ENCODE results near the gene SLC23A3.

Gene SLC23A3

DNA sequence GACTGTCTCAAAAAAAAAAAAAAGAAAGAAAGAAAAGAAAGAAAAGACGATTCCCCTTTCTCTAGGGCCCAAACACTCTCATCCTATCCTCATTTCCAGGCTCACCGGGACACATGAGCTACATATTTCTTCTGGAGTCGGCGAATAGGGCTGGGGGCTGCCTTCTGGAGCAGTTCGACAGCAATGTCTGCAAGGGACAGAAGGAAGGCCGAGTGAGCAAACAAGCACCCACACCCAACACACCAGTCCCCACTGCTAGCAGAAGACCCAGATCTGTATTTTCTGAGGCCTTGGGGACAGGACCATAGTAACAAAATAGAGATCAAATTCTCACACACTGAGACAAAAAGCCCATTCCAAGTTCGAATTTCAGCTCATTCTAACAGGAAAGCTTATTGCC is 5.7 kb upstream of the SLC23A3 start:
- Histone ChIP-seq H3K36me3 (ENCODE audit: control insufficient read depth, insufficient read depth, low read length) (peaks cover 6% of the 10 kb centered on the region; the same call in 1 of the 2 replicates), H3K9me3 (ENCODE audit: control insufficient read depth, insufficient read depth, low read length) (no peaks in the 10 kb centered on the region), H3K27ac (ENCODE audit: low read length) (no peak overlapping the region), H3K4me3 (ENCODE audit: low read length) (no peak overlapping the region), H3K27me3 (ENCODE audit: control insufficient read depth, insufficient read depth, low read length) (no peaks in the 10 kb centered on the region), H3K4me1 (ENCODE audit: control insufficient read depth, insufficient read depth, low read length) (peaks cover 2% of the 10 kb centered on the region; the same call in 1 of the 2 replicates)
- WGBS (ENCODE audit: insufficient coverage, insufficient read length) = no CpG with 5 or more reads among the region's 7 CpGs
- DNase-seq (ENCODE audit: low read depth, low spot score) = no peak

DNA sequence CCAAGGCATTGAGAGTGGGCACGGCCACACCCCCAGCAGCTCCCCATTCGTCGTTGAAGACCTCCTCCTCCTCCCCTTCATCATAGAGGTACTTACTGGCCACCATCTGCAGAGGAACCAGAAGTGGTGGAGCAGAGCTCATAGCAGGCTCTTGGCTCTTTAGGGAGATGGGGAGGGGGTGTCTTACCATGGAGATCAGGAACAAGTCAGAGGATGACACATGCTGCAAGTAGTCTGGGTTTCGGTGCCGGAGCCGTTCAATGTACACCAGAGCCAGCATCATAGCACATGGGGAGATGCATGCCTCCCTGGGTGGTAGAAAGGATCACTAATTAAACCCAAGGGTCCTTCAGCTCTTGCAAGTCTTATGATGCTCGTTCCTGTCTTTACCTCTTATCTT is 5.0 kb upstream of the SLC23A3 start:
- no peak overlapping the region for H3K27ac ChIP-seq (ENCODE audit: low read length)
- no CpG with 5 or more reads among the region's 7 CpGs for WGBS (ENCODE audit: insufficient coverage, insufficient read length)
- DNase-seq (ENCODE audit: low read depth, low spot score) = no peak
- H3K4me1 ChIP-seq (ENCODE audit: control insufficient read depth, insufficient read depth, low read length) = peaks cover 2% of the 10 kb centered on the region; the same call in 1 of the 2 replicates
- H3K4me3 ChIP-seq (ENCODE audit: low read length) = no peak overlapping the region
- no peaks in the 10 kb centered on the region for H3K9me3 ChIP-seq (ENCODE audit: control insufficient read depth, insufficient read depth, low read length)
- H3K36me3 ChIP-seq (ENCODE audit: control insufficient read depth, insufficient read depth, low read length) = no peaks in the 10 kb centered on the region
- no peaks in the 10 kb centered on the region for H3K27me3 ChIP-seq (ENCODE audit: control insufficient read depth, insufficient read depth, low read length)

DNA sequence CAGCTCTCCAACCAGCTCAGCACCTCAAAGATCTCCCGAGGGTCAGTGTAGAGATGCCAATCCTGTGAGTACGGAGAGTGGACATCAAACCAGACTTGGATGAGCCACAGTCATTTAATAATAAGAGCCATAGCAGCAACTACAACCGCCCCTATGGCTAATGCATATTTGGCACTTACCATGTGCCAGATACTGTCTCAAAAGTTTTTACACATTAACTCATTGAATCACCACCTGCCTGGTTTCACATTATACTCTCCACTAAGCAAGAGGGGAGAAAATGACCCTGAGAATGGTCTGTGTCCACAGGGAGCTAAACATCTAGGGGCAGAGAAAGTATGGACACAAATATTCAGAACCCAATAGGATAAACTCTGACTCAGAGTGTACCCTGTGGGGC is 4.3 kb upstream of the SLC23A3 start:
- H3K4me3 ChIP-seq (ENCODE audit: low read length) = no peak overlapping the region
- no peak overlapping the region for H3K27ac ChIP-seq (ENCODE audit: low read length)
- H3K9me3 ChIP-seq (ENCODE audit: control insufficient read depth, insufficient read depth, low read length) = no peaks in the 10 kb centered on the region
- no peak for DNase-seq (ENCODE audit: low read depth, low spot score)
- WGBS (ENCODE audit: insufficient coverage, insufficient read length) = no CpG with 5 or more reads among the region's 3 CpGs
- H3K27me3 ChIP-seq (ENCODE audit: control insufficient read depth, insufficient read depth, low read length) = no peaks in the 10 kb centered on the region
- no peaks in the 10 kb centered on the region for H3K36me3 ChIP-seq (ENCODE audit: control insufficient read depth, insufficient read depth, low read length)
- peaks cover 2% of the 10 kb centered on the region; the same call in 1 of the 2 replicates for H3K4me1 ChIP-seq (ENCODE audit: control insufficient read depth, insufficient read depth, low read length)

DNA sequence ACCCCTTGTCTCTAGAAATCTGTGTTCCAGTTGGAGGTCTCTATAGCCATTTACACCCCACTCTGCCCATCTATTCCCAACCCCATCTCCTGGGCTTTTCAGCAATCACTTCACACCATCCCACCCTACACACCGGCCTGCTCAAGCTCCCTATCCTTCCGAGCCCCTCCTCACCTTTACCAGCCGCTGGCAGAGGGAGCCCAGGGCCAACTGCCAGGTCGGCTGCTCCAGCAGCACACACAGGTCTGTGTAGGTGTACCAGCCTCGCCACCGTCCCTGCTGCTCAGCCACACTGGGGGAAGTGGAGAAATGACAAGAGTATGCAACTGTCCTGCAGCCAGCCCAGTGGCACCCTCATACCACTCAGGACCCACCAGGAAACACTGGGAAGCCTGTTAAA is 3.3 kb upstream of the SLC23A3 start:
- DNase-seq (ENCODE audit: low read depth, low spot score) = no peak
- Histone ChIP-seq H3K27me3 (ENCODE audit: control insufficient read depth, insufficient read depth, low read length) (no peaks in the 10 kb centered on the region), H3K4me3 (ENCODE audit: low read length) (no peak overlapping the region), H3K4me1 (ENCODE audit: control insufficient read depth, insufficient read depth, low read length) (peaks cover 1% of the 10 kb centered on the region; the same call in 1 of the 2 replicates), H3K9me3 (ENCODE audit: control insufficient read depth, insufficient read depth, low read length) (no peaks in the 10 kb centered on the region), H3K27ac (ENCODE audit: low read length) (no peak overlapping the region), H3K36me3 (ENCODE audit: control insufficient read depth, insufficient read depth, low read length) (no peaks in the 10 kb centered on the region)
- no CpG with 5 or more reads among the region's 6 CpGs for WGBS (ENCODE audit: insufficient coverage, insufficient read length)

DNA sequence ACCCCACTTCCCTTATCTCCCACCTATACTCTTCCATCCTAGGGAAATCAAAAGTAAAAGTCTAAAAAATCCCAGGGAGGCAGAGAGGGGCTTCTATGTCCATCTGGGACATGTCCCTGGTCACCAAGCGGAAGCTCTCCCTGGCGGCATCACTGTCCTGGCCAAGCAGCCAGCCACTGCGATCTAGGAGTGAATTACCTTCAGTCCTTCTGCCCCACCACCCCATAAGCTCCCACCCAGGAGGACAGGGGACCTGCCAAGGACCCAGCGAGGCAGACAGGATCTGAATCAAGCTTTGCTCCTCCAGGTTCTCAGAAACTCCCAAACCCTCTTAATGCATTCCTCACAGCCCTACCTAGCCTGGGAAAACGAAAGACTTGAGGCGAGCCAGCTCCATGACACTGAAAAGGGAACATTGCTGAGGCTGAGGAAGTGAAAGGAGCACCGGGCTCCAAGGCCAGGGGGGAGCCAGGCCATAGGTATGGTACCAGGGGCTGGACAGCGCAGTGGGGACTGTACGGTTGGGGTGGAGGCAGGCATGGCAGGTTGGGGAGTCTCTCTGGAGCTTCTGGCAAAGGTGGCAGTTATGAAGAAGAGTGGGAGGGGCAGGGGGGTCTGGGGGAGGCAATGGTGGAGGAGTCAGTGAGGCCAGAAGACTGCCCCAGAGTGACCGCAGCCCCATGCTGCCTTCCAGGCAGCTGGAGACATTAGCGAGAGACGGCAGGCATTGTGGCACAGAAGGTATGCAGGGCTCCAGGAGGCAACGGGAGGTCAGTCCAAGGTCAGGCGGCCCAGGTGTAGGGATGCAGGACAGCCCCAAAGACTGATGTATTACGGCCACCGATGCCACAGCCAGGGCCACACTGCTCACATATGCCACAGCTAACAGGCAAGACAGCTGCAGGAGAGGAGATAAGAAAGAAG is 2.7 kb upstream of the SLC23A3 start:
- DNase-seq (ENCODE audit: low read depth, low spot score) = no peak
- Histone ChIP-seq H3K4me3 (ENCODE audit: low read length) (no peak overlapping the region), H3K9me3 (ENCODE audit: control insufficient read depth, insufficient read depth, low read length) (no peaks in the 10 kb centered on the region), H3K4me1 (ENCODE audit: control insufficient read depth, insufficient read depth, low read length) (peaks cover 1% of the 10 kb centered on the region; the same call in 1 of the 2 replicates), H3K36me3 (ENCODE audit: control insufficient read depth, insufficient read depth, low read length) (no peaks in the 10 kb centered on the region), H3K27ac (ENCODE audit: low read length) (no peak overlapping the region), H3K27me3 (ENCODE audit: control insufficient read depth, insufficient read depth, low read length) (no peaks in the 10 kb centered on the region)
- WGBS (ENCODE audit: insufficient coverage, insufficient read length) = no CpG with 5 or more reads among the region's 16 CpGs

DNA sequence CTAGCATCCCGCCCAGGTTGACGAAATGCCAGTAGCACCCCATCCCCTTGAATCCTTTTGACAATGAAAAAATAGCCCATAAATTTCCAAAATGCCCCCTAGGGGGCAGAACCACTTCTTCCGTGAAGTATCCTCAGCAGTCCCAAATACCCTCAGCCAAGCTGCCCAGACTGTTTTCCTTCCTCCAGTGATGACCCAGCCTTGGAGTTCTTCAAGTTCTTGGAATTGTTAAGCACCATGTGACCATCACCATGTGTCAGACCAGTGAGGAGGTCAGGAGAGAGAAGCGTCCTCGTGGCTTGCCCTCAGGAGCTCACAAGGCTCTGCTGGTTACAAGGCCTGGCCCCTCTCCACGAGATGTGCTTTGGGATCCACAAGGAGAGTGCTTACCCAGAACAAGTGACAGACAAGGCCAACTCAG is 1.4 kb upstream of the SLC23A3 start:
- Histone ChIP-seq H3K9me3 (ENCODE audit: control insufficient read depth, insufficient read depth, low read length) (no peaks in the 10 kb centered on the region), H3K36me3 (ENCODE audit: control insufficient read depth, insufficient read depth, low read length) (no peaks in the 10 kb centered on the region), H3K4me1 (ENCODE audit: control insufficient read depth, insufficient read depth, low read length) (peaks cover 1% of the 10 kb centered on the region; the same call in 1 of the 2 replicates), H3K27me3 (ENCODE audit: control insufficient read depth, insufficient read depth, low read length) (no peaks in the 10 kb centered on the region), H3K27ac (ENCODE audit: low read length) (no peak overlapping the region), H3K4me3 (ENCODE audit: low read length) (no peak overlapping the region)
- no CpG with 5 or more reads among the region's 6 CpGs for WGBS (ENCODE audit: insufficient coverage, insufficient read length)
- no peak for DNase-seq (ENCODE audit: low read depth, low spot score)

DNA sequence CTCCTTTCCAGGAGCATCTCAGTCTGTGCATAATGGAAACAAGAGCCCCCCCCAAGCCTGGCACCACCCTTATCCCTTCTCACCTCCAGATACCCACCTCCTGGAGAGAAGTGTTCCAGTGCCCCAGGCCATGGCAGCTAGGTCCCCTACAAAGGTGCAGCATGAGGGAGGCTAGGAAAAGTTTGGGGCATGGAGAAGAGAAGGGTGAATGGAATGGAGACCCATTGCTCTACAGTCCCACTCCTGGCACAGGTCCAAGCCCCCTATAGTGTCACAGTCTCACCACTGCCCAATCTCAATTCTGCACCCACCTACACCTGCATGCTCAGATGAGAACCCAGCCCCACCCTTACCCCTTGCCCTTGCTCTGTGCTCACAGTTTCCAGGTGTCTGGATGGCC is 897 bp downstream of the SLC23A3 start:
- Histone ChIP-seq H3K9me3 (ENCODE audit: control insufficient read depth, insufficient read depth, low read length) (no peaks in the 10 kb centered on the region), H3K27ac (ENCODE audit: low read length) (no peak overlapping the region), H3K4me1 (ENCODE audit: control insufficient read depth, insufficient read depth, low read length) (no peaks in the 10 kb centered on the region), H3K4me3 (ENCODE audit: low read length) (no peak overlapping the region), H3K27me3 (ENCODE audit: control insufficient read depth, insufficient read depth, low read length) (no peaks in the 10 kb centered on the region), H3K36me3 (ENCODE audit: control insufficient read depth, insufficient read depth, low read length) (no peaks in the 10 kb centered on the region)
- DNase-seq (ENCODE audit: low read depth, low spot score) = no peak

DNA sequence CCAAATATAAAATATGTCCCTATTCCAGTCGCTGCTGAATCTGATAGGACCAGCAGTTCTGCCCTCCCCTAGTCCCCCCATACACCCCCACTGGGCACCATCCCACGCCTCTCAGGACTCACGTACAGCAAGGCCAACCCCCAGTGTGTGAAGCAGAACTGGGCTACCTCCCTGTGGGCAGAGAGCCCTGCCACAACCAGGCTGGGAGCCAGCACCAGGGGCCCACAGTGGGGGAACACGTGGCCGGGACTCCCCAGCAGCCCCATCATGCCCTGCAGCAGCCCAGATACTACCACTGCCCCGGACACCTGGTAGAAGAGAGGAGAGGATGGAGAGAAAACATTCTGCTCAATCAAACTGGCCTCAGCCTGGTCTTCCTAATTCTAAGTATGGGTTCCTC is 1.3 kb downstream of the SLC23A3 start:
- DNase-seq (ENCODE audit: low read depth, low spot score) = no peak
- Histone ChIP-seq H3K4me3 (ENCODE audit: low read length) (no peak overlapping the region), H3K4me1 (ENCODE audit: control insufficient read depth, insufficient read depth, low read length) (no peaks in the 10 kb centered on the region), H3K9me3 (ENCODE audit: control insufficient read depth, insufficient read depth, low read length) (no peaks in the 10 kb centered on the region), H3K36me3 (ENCODE audit: control insufficient read depth, insufficient read depth, low read length) (no peaks in the 10 kb centered on the region), H3K27ac (ENCODE audit: low read length) (no peak overlapping the region), H3K27me3 (ENCODE audit: control insufficient read depth, insufficient read depth, low read length) (no peaks in the 10 kb centered on the region)
- no CpG with 5 or more reads among the region's 6 CpGs for WGBS (ENCODE audit: insufficient coverage, insufficient read length)

DNA sequence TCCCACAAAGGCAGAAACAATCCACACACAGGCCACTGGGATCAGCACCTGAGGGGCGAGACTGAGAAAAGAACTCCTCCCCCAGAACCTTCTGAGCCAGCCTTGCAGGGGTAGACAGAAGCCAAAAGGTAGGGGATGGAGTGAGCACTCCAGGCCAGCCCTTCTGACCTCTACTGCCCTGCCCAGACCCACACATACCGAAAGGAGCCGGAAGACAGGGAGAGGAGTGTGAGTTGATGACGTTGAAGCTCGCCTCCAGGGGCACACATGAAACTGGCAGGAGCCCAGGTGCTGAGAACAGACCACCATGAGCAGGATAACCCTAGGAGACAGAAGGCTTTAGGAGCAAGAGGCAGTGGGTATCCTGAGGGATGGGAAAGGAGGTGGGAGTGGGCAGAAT is 1.8 kb downstream of the SLC23A3 start:
- Histone ChIP-seq H3K4me3 (ENCODE audit: low read length) (no peak overlapping the region), H3K9me3 (ENCODE audit: control insufficient read depth, insufficient read depth, low read length) (no peaks in the 10 kb centered on the region), H3K36me3 (ENCODE audit: control insufficient read depth, insufficient read depth, low read length) (no peaks in the 10 kb centered on the region), H3K27me3 (ENCODE audit: control insufficient read depth, insufficient read depth, low read length) (no peaks in the 10 kb centered on the region), H3K4me1 (ENCODE audit: control insufficient read depth, insufficient read depth, low read length) (no peaks in the 10 kb centered on the region), H3K27ac (ENCODE audit: low read length) (no peak overlapping the region)
- no peak for DNase-seq (ENCODE audit: low read depth, low spot score)
- WGBS (ENCODE audit: insufficient coverage, insufficient read length) = no CpG with 5 or more reads among the region's 5 CpGs

DNA sequence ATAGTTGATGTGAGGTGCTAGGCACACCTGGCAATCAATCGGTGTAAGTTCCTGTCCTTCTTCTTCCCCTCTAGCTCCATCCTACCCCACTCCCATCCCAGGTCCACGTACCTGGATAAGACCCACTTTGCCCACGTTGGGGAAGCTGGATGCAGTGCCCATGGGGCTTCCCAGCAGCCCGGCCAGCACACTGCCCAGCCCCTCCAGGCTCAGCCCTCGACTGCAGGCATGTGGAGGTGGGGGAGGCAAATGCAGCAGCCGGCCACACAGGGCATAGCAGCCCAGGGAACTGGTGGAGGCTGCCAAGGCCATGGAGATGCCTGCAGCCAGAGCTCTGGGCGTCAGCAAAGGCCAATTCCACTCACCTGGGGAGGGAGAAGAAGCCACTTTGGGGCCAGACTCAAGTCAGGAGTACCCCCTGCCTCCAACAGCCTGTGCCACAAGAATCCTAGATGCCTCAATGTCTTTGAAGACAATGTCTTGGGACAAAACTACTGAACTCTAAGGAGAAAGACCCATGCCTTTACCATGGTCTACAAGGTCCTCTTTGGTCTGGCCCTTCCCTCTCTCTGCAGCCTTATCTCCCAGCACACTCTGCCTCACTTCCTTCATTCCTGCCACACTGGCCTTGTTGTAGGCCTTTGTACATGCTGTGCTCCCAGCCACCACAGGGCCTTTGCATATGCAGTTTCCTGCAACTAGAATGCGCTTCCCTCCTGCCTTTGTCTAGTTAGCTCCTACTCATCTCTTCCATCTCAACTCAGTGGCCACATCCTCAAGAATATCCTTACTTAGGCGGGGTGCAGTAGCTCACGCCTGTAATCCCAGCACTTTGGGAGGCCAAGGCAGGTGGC is 4.5 kb downstream of the SLC23A3 start:
- H3K27ac ChIP-seq (ENCODE audit: low read length) = no peak overlapping the region
- H3K9me3 ChIP-seq (ENCODE audit: control insufficient read depth, insufficient read depth, low read length) = no peaks in the 10 kb centered on the region
- DNase-seq (ENCODE audit: low read depth, low spot score) = no peak
- no peaks in the 10 kb centered on the region for H3K36me3 ChIP-seq (ENCODE audit: control insufficient read depth, insufficient read depth, low read length)
- no peaks in the 10 kb centered on the region for H3K4me1 ChIP-seq (ENCODE audit: control insufficient read depth, insufficient read depth, low read length)
- H3K4me3 ChIP-seq (ENCODE audit: low read length) = no peak overlapping the region
- H3K27me3 ChIP-seq (ENCODE audit: control insufficient read depth, insufficient read depth, low read length) = no peaks in the 10 kb centered on the region
- no CpG with 5 or more reads among the region's 10 CpGs for WGBS (ENCODE audit: insufficient coverage, insufficient read length)
